Smooth muscle cell (in vitro differentiated cells): Measurements from ENCODE around the gene DNMT3B. TPM values are rescaled to one million over a fixed set of nuclear protein-coding genes. Genes with fewer than 3 reads are reported as not detected.

Source experiments
- DNase-seq: peaks from one replicate; lab custom pipeline; 2025; ENCODE audit not compliant: unreplicated experiment; lab: John Stamatoyannopoulos, UW
- H2AFZ ChIP-seq: fragments of 200-600 bp; sonication (generic); 2 replicates; pipeline ENCODE4 v1.6.0; 2016; ENCODE audit warnings: antibody characterized with exemption, low read depth, mild to moderate bottlenecking
- H3F3A ChIP-seq: fragments of 200-600 bp; sonication (generic); 2 replicates; pipeline ENCODE4 v1.6.0; 2017; ENCODE audit warnings: antibody characterized with exemption, low read depth
- H3K27ac ChIP-seq: fragments of 200-600 bp; sonication (generic); 2 replicates; pipeline ENCODE4 v1.5.1; 2016; ENCODE audit warnings: low read depth, mild to moderate bottlenecking
- H3K27me3 ChIP-seq: fragments of 200-600 bp; sonication (generic); 2 replicates; pipeline ENCODE4 v1.6.1; 2016; ENCODE audit warnings: low read depth, mild to moderate bottlenecking
- H3K36me3 ChIP-seq: fragments of 200-600 bp; sonication (generic); 2 replicates; pipeline ENCODE4 v1.5.1; 2016; ENCODE audit warnings: low read depth
- H3K4me1 ChIP-seq: fragments of 200-600 bp; sonication (generic); 2 replicates; pipeline ENCODE4 v1.5.1; 2016; ENCODE audit warnings: low read depth
- H3K4me2 ChIP-seq: fragments of 200-600 bp; sonication (generic); 2 replicates; pipeline ENCODE4 v1.6.0; 2016; ENCODE audit warnings: mild to moderate bottlenecking
- H3K4me3 ChIP-seq: fragments of 200-600 bp; sonication (generic); 2 replicates; pipeline ENCODE4 v1.5.1; 2016; ENCODE audit warnings: mild to moderate bottlenecking
- H3K79me2 ChIP-seq: fragments of 200-600 bp; sonication (generic); 2 replicates; pipeline ENCODE4 v1.6.0; 2016; ENCODE audit warnings: low read depth, mild to moderate bottlenecking
- H3K9ac ChIP-seq: fragments of 200-600 bp; sonication (generic); 2 replicates; pipeline ENCODE4 v1.6.0; 2016; ENCODE audit warnings: low read depth
- H3K9me3 ChIP-seq: fragments of 200-600 bp; sonication (generic); replicated peaks from 2 replicates; pipeline ENCODE4 v1.5.1; 2016; ENCODE audit warnings: low read depth
- H4K20me1 ChIP-seq: fragments of 200-600 bp; sonication (generic); 2 replicates; pipeline ENCODE4 v1.6.0; 2016; ENCODE audit warnings: low read depth
- CTCF ChIP-seq: fragments of 200-600 bp; sonication (generic); IDR thresholded peaks from 2 replicates; pipeline ENCODE4 v1.5.1; 2017; ENCODE audit warnings: borderline replicate concordance, mild to moderate bottlenecking, antibody characterized with exemption; ENCODE audit not compliant: insufficient read depth, poor library complexity, severe bottlenecking
- WGBS: methylation state at CpG from one replicate; pipeline ENCODE4 v1.1.7; 2016; ENCODE audit warnings: low lambda C conversion rate; 5-methylcytosine and 5-hydroxymethylcytosine counted together
- polyA plus RNA-seq: library from polyadenylated mRNA; unstranded; fragments of >200 nt; fragmentation: Nextera tagmentation; extraction: Ambion mirVana; gene quantifications from 2 replicates; pipeline ENCODE4 v1.2.1, GENCODE V29; 2016
- total RNA-seq: library from RNA; depleted of rRNA; stranded (reverse); fragments of >200 nt; gene quantifications from 2 replicates; pipeline ENCODE4 v1.2.3, GENCODE V29; 2014

DNMT3B gene
- total and polyA plus RNA-seq, 2 experiments from 2014 or later, result 0.79 to 2.9 TPM

- Histone ChIP-seq H3K4me2 (peak overlapping the region; percentile 68), H3K36me3 (no peaks in the 10 kb centered on the region), H3K79me2 (peaks cover 26% of the 10 kb centered on the region), H3K4me3 (no peak overlapping the region), H3F3A (peaks cover 14% of the 10 kb centered on the region), H3K4me1 (peaks cover 6% of the 10 kb centered on the region), H2AFZ (no peak overlapping the region), H3K27me3 (no peaks in the 10 kb centered on the region), H3K27ac (peak overlapping the region; percentile 7), H3K9me3 (no peaks in the 10 kb centered on the region), H3K9ac (no peak overlapping the region), H4K20me1 (peaks cover 10% of the 10 kb centered on the region)
- no peak for TF ChIP-seq CTCF
- DNase-seq, result no peak
- WGBS, result 38% methylated on average over 4 of the region's 4 CpGs
Measured at GRCh38 chr20:32731882-32732266, 30.3 kb upstream of the DNMT3B start.

DNA sequence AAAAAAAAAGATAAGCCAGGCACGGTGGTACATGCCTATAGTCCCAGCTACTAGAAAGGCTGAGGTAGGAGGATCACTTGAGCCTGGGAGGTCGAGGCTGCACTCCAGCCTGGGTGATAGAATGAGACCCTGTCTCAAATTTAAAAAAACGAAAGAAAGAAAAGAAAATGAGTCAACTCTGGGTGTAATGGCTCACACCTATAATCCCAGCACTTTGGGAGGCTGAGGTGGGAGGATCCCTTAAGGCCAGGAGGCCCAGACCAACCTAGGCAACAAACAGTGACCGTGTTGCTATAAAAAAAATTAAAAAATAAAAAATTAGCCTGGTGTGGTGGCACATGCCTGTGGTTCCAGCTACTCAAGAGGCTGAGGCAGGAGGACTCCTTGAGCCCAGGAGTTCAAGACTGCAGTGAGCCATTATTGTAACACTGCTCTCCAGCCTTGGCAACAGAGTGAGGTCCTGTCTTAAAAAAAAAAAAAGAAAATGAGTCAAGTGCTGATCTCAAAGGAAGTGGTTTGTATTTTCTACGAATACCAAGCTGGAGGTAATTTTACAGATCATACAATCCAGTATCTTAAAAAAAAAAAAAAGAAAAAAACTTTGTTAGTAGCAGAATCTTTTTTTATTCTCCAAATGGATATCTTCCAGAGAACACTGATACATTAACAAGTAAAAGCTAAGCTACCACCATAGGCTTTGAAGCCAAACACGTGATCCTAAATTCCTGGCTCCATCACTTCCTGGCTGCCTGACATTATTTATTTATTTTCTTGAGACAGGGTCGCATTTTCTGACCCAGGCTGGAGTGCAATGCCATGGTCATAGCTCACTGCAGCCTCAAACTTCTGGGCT is 24.6 kb upstream of the DNMT3B start:
- Histone ChIP-seq H3K9ac (no peak overlapping the region), H3K27ac (peak overlapping the region; percentile 18), H2AFZ (no peak overlapping the region), H3K4me2 (peak overlapping the region; percentile 33), H3K4me1 (peaks cover 12% of the 10 kb centered on the region), H3K79me2 (peaks cover 14% of the 10 kb centered on the region), H3K36me3 (no peaks in the 10 kb centered on the region), H3F3A (peaks cover 10% of the 10 kb centered on the region), H3K4me3 (no peak overlapping the region), H4K20me1 (no peaks in the 10 kb centered on the region), H3K9me3 (no peaks in the 10 kb centered on the region), H3K27me3 (no peaks in the 10 kb centered on the region)
- 63% methylated on average over 7 of the region's 7 CpGs for WGBS
- DNase-seq, result no peak
- TF ChIP-seq CTCF, result no peak

DNA sequence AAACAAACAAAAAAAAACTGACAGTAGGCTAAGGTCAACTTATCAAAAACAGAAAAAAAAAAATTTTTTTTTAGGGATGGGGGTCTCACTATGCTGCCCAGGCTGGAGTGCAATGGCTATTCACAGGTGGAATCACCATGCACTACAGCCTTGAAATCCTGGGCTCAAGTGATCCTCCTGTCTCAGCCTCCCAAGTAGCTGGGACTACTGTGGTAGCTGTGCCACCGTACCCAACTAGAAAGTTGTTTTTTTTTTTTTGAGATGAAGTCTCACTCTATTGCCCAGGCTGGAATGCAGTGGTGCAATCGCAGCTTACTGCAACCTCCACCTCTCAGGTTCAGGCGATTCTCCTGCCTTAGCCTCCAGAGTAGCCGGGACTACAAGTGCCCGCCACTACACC is 21.0 kb upstream of the DNMT3B start:
- no peaks in the 10 kb centered on the region for H3K36me3 ChIP-seq
- 98% methylated on average over 5 of the region's 5 CpGs for WGBS
- no peak overlapping the region for H3K4me3 ChIP-seq
- H3K4me2 ChIP-seq, result no peak overlapping the region
- H3K9me3 ChIP-seq, result no peaks in the 10 kb centered on the region
- H3K79me2 ChIP-seq, result peaks cover 5% of the 10 kb centered on the region
- no peak for DNase-seq
- no peaks in the 10 kb centered on the region for H3K27me3 ChIP-seq
- H4K20me1 ChIP-seq, result no peaks in the 10 kb centered on the region
- H3K27ac ChIP-seq, result no peak overlapping the region
- H3K9ac ChIP-seq, result no peak overlapping the region
- no peak overlapping the region for H2AFZ ChIP-seq
- TF ChIP-seq CTCF, result no peak
- H3K4me1 ChIP-seq, result peaks cover 18% of the 10 kb centered on the region
- H3F3A ChIP-seq, result peaks cover 17% of the 10 kb centered on the region
